GM18526 (cell line): ENCODE results near the gene PITPNM3.

Source experiments
- POLR2A ChIP-seq: IDR thresholded peaks from 3 replicates; pipeline ENCODE4 v1.6.1; 2011; ENCODE audit not compliant: insufficient read length; ENCODE audit errors: extremely low read depth

PITPNM3 gene

GRCh38 chr17:6546069-6546718 lies 10.2 kb downstream of the PITPNM3 start:
- no peak for TF ChIP-seq POLR2A

DNA sequence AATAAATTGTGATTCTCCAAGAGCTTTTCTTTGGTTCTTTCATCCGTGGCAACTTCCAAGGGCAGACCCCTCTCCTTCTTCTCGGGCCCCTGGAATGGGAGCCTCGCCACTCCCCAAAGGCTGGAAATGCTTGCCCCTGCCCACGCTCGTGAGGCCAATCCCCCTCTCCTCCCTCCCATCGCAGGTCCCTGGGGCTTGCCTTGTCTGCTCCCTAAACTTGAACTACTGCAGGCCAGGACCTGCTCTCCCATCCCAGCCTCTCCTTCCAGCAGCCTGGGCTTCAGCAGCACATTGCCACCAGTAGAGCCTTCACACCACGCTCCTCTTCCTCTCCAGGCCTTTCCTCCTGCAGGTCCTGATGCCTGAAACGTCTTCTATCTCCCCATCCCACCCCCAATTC lies 11.1 kb downstream of the PITPNM3 start:
- TF ChIP-seq POLR2A = no peak

DNA sequence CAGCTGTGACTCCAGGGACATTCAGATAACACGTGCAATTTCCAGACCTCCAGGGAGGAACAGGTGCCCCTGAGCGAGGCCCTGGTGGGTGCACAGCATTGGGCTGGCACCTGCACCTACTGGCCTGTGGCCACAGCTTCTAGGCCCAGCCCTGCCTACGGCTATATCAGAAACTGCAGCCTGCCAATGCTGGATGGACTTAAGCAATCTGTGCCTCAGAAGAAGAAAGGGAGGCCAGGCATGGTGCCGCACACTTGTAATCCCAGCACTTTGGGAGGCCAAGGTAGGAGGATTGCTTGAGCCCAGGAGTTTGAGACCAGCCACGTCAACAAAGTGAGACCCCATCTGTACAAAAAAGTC lies 12.4 kb downstream of the PITPNM3 start:
- TF ChIP-seq POLR2A = no peak

DNA sequence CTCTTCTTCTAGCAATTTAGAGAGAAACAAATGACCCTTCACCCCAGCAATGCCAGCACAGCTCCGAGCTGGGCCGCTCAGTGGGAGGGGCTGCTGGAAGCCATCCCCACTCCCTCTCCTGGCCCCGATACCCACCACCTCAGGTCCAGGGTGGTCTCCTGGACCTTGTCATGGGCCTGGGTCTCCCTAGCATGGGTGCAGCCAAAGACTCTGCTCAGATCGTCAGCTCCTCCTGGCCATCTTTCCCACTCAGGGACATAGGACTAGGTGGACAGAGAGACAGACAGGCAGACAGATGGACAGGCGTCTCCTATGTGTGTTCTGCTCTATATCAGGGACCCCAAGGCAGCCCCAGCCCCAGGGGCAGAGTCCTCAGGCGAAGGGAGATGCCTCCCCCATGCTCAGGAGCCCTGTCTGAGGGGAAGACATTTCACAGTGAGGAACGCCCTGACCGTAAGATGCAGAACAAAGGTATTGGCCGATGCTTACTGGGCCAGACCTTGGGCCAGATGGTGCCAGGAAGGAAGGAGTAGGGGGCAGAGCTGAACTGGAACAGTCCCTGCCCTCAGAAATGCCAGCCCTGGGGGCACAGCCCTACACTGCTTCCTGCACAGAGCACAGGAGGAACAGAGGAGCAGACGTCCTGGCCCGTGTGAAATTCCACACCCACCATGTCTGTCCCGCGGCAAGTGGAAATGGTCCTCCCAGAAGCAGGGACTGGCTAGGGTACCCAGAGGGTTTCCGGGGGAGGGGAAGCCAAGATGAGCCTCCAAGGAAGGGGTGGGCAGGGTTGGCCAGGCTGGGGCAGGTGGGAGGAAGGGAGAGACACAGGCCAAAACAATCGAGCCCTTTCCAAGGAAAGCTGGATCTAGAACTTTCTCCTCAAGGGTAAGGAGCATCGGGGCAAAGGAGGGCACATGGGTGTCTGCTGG lies 13.0 kb downstream of the PITPNM3 start:
- no peak for TF ChIP-seq POLR2A

DNA sequence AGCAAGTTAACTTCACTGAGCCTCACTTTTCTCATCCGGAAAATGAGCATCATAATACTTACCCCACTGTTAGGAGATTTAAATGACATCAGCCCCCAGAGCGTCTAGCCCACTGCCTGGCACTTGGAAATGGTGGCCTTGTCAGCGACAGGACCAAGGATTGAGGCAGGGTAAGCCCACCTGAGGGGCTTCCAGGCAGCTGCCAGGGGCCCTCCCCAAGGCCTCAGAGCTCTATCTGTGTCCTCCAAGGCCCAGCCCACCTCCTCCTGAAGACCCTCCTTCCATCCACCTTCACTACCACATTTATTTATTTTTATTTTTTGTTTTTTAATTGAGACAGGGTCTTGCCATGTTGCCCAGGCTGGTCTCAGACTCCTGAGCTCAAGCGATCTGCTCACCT lies 13.8 kb downstream of the PITPNM3 start:
- no peak for TF ChIP-seq POLR2A

DNA sequence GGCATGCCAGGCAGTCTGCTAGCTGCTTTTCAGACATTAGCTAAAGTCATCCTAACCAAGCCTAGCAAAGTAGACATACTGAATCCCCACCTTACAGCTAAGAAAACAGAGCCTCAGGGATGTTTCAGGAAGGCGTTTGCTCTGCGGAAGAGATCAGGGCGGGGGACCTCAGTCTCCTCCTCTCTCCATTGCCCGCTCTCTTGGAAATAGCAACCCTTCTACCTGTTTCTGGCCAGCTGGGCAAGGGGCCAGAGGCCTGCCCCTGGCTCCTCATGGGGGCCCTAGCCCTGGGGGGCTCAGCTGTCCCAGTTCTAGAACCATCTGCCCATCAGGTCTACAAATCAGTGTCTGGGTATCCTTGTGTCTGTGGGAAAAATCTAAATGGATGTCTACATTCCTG lies 14.5 kb downstream of the PITPNM3 start:
- TF ChIP-seq POLR2A = no peak

- no peak for TF ChIP-seq POLR2A
These were observed 16.5 kb downstream of the PITPNM3 start for GRCh38 chr17:6539871-6540270.

DNA sequence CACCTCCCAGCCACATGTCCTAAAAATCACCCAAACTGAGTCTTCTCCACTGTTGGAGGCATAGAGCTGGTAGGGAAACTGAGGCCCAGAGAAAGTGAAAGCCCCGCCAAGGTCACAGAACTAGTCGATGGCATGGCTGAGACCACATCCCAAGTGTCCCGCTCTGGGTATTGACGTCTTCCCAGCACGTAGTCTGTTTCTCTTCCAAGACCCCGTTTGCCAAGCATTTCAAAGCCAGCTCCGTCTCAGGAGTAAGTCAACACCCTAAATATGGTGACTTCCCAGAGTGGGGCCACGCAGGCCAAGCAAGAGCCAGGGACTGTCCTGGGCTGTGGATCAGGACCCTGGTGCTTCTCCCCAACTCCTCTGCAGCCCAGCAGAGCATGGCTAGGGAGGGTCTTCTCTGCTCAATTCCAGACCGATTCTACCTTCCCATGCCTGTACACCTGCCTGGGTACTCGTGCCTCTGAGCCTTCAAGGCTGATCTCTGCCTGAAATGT lies 19.7 kb downstream of the PITPNM3 start:
- TF ChIP-seq POLR2A = no peak

DNA sequence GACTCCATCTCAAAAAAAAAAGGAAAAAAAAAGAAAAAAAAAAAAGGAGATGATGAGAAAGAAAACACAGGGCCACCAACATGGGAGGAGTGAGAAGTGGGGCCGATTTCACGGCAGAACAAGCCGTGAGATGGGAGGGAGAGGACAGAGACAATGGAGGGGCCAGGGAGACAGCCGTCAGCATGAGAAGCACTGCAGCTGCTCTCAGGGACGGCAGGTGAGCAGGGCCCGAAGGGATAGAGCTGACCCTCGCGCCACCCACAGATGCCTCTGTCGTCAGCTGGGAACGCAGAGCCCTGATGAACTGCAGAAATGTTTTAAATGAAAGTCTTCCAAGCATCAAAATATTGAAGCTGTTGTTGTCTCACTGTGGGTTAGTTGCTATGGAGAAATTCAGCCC lies 20.3 kb downstream of the PITPNM3 start:
- no peak for TF ChIP-seq POLR2A

GRCh38 chr17:6534846-6535514 lies 21.4 kb downstream of the PITPNM3 start:
- TF ChIP-seq POLR2A = no peak

GRCh38 chr17:6532441-6532885 lies 23.9 kb downstream of the PITPNM3 start:
- TF ChIP-seq POLR2A = no peak

GRCh38 chr17:6531575-6531974 lies 24.8 kb downstream of the PITPNM3 start:
- TF ChIP-seq POLR2A = no peak

GRCh38 chr17:6530324-6530920 lies 25.9 kb downstream of the PITPNM3 start:
- no peak for TF ChIP-seq POLR2A

DNA sequence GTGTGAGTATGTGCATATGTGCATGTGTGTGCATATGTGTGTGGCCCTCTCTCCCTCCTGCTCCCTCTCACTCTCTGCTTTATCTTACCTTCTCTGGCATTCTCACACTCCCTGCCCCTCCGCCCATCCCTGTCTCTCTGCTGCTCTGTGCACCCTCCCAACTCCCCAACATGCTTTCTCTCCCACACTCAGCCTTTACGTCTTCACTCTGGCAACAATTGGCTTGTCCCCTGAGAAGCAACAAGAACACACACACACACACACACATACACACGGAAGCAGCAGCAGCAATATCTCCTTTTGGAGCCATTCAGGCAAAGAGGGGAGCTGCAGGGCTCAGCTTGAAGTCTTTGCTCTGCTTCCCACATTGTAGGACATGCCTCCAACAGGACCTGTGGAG lies 27.8 kb downstream of the PITPNM3 start:
- no peak for TF ChIP-seq POLR2A
